Stromal cell of bone marrow (primary cell): ENCODE measurements around the gene FTO.
A peak's percentile ranks its signal among the peaks of the same experiment; 100 is the strongest.

Experiments used
- DNase-seq: peaks from one replicate; pipeline ENCODE4 v3.0.0-alpha.2; 2012; ENCODE audit warnings: low read depth

Gene FTO

GRCh38 chr16:54007504-54007903, 303.5 kb downstream of the FTO start:
- no peak for DNase-seq

GRCh38 chr16:54009464-54010176, 305.7 kb downstream of the FTO start:
- no peak for DNase-seq

- no peak for DNase-seq
Observed at GRCh38 chr16:54015147-54015546, 311.2 kb downstream of the FTO start.

- no peak for DNase-seq
Observed at GRCh38 chr16:54022362-54022761, 318.4 kb downstream of the FTO start.

GRCh38 chr16:54026456-54026855, 322.5 kb downstream of the FTO start:
- no peak for DNase-seq

- DNase-seq = no peak
Observed at GRCh38 chr16:54027062-54027461, 323.1 kb downstream of the FTO start.

- DNase-seq = no peak
Observed at GRCh38 chr16:54027558-54027957, 323.6 kb downstream of the FTO start.

- DNase-seq = no peak
Observed at GRCh38 chr16:54027995-54028394, 324.0 kb downstream of the FTO start.

- DNase-seq = no peak
Observed at GRCh38 chr16:54030451-54030850, 326.5 kb downstream of the FTO start.

GRCh38 chr16:54031107-54031760, 327.3 kb downstream of the FTO start:
- no peak for DNase-seq

- no peak for DNase-seq
Observed at GRCh38 chr16:54033747-54034146, 329.8 kb downstream of the FTO start.

GRCh38 chr16:54034684-54035083, 330.7 kb downstream of the FTO start:
- DNase-seq = no peak

- DNase-seq = no peak
Observed at GRCh38 chr16:54040480-54040879, 336.5 kb downstream of the FTO start.

- DNase-seq = no peak
Observed at GRCh38 chr16:54040975-54041374, 337.0 kb downstream of the FTO start.

GRCh38 chr16:54048586-54049495, 344.9 kb downstream of the FTO start:
- DNase-seq = no peak

GRCh38 chr16:54049591-54050458, 345.9 kb downstream of the FTO start:
- DNase-seq = no peak

- DNase-seq = peak; percentile 26
Observed at GRCh38 chr16:54050459-54051210, 346.7 kb downstream of the FTO start.

GRCh38 chr16:54051821-54052220, 347.9 kb downstream of the FTO start:
- no peak for DNase-seq

- no peak for DNase-seq
Observed at GRCh38 chr16:54052271-54052670, 348.3 kb downstream of the FTO start.

GRCh38 chr16:54053891-54054820, 350.2 kb downstream of the FTO start:
- no peak for DNase-seq
